Spleen (tissue), 7 donors: ENCODE results near the gene SYNM.

Source experiments
- POLR2A ChIP-seq, 3 donors: fragments of 450-650 bp; IDR thresholded peaks; one replicate each; pipeline ENCODE4 v1.5.1; 2017; ENCODE audit warnings: antibody characterized with exemption in 3 of 3, mild to moderate bottlenecking in 1 of 3
- TF ChIP-seq, protein P1 (sequence below), 11 experiments: fragments of 200-600 bp in 7 of 11; fragments of 450-650 bp in 4 of 11; sonication (generic) in 4 of 11; IDR thresholded peaks in 8 of 11; conservative IDR thresholded peaks in 3 of 11; 1 replicate in 7 of 11; 2 replicates in 4 of 11; pipeline versions ENCODE4 v1.4.0 to v1.8.0; 2016 to 2021; ENCODE audit warnings: antibody characterized with exemption in 11 of 11, inconsistent platforms in 4 of 11, mild to moderate bottlenecking in 1 of 11
- donor health status: DM: no; HTN: no; CAD: no; lungs with moderate emphysema.
- donor health status: DM: no; HTN: no; CAD: no.
- donor health status: DM: no; HTN: no; CAD: no.

DNA sequence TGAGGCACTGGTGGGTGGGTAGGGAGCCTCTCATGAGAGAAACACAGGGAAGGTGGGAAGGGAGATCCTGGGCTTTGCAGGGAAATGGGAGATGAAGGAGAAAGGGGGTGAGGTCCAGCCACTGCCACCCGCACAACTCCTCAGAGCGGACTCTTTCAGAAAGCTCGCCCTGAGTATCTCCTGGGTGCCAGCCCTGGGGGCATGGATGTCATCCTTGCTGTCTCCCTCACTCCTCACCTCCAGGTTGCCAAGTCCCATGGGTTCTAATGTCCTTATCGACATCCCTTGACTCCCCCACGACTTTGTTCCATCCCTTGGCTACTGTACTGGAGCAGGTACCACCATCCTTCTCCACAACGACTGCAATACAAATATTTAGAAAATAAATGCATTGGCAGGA lies 40.9 kb downstream of the SYNM start:
- TF ChIP-seq, protein P1, sequence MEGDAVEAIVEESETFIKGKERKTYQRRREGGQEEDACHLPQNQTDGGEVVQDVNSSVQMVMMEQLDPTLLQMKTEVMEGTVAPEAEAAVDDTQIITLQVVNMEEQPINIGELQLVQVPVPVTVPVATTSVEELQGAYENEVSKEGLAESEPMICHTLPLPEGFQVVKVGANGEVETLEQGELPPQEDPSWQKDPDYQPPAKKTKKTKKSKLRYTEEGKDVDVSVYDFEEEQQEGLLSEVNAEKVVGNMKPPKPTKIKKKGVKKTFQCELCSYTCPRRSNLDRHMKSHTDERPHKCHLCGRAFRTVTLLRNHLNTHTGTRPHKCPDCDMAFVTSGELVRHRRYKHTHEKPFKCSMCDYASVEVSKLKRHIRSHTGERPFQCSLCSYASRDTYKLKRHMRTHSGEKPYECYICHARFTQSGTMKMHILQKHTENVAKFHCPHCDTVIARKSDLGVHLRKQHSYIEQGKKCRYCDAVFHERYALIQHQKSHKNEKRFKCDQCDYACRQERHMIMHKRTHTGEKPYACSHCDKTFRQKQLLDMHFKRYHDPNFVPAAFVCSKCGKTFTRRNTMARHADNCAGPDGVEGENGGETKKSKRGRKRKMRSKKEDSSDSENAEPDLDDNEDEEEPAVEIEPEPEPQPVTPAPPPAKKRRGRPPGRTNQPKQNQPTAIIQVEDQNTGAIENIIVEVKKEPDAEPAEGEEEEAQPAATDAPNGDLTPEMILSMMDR (IDR thresholded peaks at IDR 0.05 in 8 of 11, conservative IDR thresholded peaks at IDR 0.05 in 3 of 11) = no peak
- no peak for TF ChIP-seq POLR2A (IDR thresholded peaks at IDR 0.05)
